SK-N-SH (cell line): ENCODE results near the gene NLN.

ENCODE experiments used
- CTCF ChIP-seq: fragments of 200-600 bp; sonication (generic); IDR thresholded peaks from 2 replicates; pipeline ENCODE4 v1.6.1; 2017; ENCODE audit warnings: antibody characterized with exemption, mild to moderate bottlenecking, moderate library complexity
- EZH2phosphoT487 ChIP-seq: fragments of 200-600 bp; sonication (generic); IDR thresholded peaks from 2 replicates; pipeline ENCODE4 v1.6.1; 2017; ENCODE audit warnings: low read depth, mixed run types, mild to moderate bottlenecking, antibody characterized with exemption, moderate library complexity, borderline replicate concordance
- GABPA ChIP-seq: IDR thresholded peaks from 2 replicates; pipeline ENCODE4 v1.4.0; 2012; ENCODE audit warnings: low read depth, mild to moderate bottlenecking
- JUND ChIP-seq: IDR thresholded peaks from 2 replicates; pipeline ENCODE4 v1.4.0; 2012
- MXI1 ChIP-seq: IDR thresholded peaks from 2 replicates; pipeline ENCODE4 v1.6.1; 2012; ENCODE audit warnings: mild to moderate bottlenecking, low read depth, low read length, improper control_type of control experiment
- POLR2AphosphoS5 ChIP-seq: IDR thresholded peaks from 2 replicates; pipeline ENCODE4 v1.6.1; 2012; ENCODE audit warnings: low read depth, low read length
- RCOR1 ChIP-seq: fragments of 150-350 bp; IDR thresholded peaks from 2 replicates; pipeline ENCODE4 v1.6.1; 2017; ENCODE audit warnings: antibody characterized with exemption, low read length
- RFX5 ChIP-seq: IDR thresholded peaks from 2 replicates; pipeline ENCODE4 v1.6.1; 2012; ENCODE audit warnings: mild to moderate bottlenecking, improper control_type of control experiment, low read length
- SMC3 ChIP-seq: IDR thresholded peaks from 2 replicates; pipeline ENCODE4 v1.6.1; 2012; ENCODE audit warnings: low read depth, low read length, improper control_type of control experiment
- TAF1 ChIP-seq: IDR thresholded peaks from 2 replicates; pipeline ENCODE4 v1.6.1; 2012; ENCODE audit warnings: low read depth, mild to moderate bottlenecking, low read length, moderate library complexity, borderline replicate concordance
- TEAD4 ChIP-seq: IDR thresholded peaks from 2 replicates; pipeline ENCODE4 v1.4.0; 2012; ENCODE audit warnings: mild to moderate bottlenecking, borderline replicate concordance; ENCODE audit not compliant: insufficient read depth
- USF2 ChIP-seq: fragments of 150-350 bp; IDR thresholded peaks from 2 replicates; pipeline ENCODE4 v1.6.1; 2017; ENCODE audit warnings: antibody characterized with exemption, low read length, low read depth, borderline replicate concordance
- YY1 ChIP-seq: IDR thresholded peaks from 2 replicates; pipeline ENCODE4 v1.4.0; 2012; ENCODE audit warnings: low read depth, mild to moderate bottlenecking

GRCh38 chr5:65721720-65722574 lies at the start of gene NLN, which contains the start of gene SGTB:
- no peak for TF ChIP-seq CTCF
- no peak for TF ChIP-seq USF2
- TF ChIP-seq TEAD4, result no peak
- peak; percentile 97 for TF ChIP-seq MXI1
- no peak for TF ChIP-seq EZH2phosphoT487
- TF ChIP-seq GABPA, result no peak
- TF ChIP-seq RFX5, result no peak
- TF ChIP-seq SMC3, result no peak
- TF ChIP-seq JUND, result no peak
- 0 out of 2 replicates have a peak, but pooled peaks have one; percentile 43 for TF ChIP-seq TAF1
- TF ChIP-seq POLR2AphosphoS5, result peak; percentile 24; the same call in 1 of the 2 replicates
- no peak for TF ChIP-seq YY1
- TF ChIP-seq RCOR1, result no peak
